HG03469 (cell line): ENCODE data around the gene BCL2L12.

Experiments
- ATAC-seq: cut with Tn5 transposase; IDR thresholded peaks from one replicate; pipeline ENCODE4 v1.9.1; 2021; ENCODE audit warnings: mild to moderate bottlenecking, moderate library complexity, moderate number of reproducible peaks; ENCODE audit not compliant: unreplicated experiment

Gene BCL2L12

DNA sequence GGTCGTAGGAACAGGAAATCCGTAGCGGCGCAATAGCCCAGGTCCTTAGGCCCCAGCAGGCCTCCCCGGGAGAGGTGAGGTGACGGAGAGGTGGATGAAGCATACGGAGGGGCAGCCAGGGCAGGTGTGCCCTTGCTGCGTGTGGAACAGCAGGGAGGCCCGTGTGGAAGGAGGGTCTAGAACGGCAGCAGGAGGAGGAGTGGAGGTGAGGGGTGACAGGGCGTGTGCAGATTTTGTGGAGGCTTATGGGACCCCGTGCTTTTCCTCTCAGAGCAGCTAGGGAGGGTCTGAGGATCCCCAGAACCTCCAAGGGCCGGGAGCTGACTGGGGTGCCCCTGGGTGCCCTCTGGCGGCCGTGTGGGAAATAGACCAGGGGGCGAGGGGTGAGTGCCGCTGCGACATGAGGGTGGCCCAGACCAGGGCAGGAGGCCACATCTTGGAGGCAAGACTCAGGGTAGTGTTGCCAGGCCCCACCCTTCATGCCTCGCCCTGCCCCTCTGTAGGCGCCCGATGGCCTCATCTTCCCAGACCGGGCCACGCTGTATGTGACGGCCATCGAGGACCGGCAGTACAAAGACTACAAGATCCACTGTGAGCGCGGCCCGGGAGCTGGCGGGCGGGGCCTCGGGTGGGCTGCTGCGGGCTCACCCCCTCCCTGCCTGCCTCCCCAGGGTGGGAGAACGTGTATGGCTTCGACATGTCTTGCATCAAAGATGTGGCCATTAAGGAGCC, 18.7 kb downstream of the BCL2L12 start:
- no peak for ATAC-seq

DNA sequence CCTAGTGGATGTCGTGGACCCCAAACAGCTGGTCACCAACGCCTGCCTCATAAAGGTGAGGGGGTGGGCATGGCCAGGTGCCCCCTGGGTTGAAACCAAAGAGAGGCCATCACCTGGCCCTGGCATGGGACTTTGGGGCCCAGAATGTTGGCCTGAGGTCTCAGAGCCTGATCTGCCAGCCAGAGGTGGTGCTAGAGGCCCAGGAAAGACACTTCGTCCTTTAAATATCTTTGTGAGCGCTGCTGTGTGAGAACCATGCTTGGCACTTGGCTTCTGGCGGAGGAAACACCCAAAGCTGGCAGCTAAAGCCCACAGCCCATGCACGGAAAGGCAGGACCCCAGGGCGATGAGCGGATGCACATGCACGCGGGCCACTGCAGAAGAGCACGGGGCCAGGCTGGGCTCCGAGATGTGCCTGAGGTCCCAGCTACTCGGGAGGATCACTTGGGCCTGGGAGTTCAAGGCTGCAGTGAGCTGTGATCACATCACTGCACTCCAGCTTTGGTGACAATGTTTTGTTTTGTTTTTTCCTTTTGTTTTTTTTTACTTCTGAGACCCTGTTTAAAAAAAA, 19.3 kb downstream of the BCL2L12 start:
- ATAC-seq, result no peak

DNA sequence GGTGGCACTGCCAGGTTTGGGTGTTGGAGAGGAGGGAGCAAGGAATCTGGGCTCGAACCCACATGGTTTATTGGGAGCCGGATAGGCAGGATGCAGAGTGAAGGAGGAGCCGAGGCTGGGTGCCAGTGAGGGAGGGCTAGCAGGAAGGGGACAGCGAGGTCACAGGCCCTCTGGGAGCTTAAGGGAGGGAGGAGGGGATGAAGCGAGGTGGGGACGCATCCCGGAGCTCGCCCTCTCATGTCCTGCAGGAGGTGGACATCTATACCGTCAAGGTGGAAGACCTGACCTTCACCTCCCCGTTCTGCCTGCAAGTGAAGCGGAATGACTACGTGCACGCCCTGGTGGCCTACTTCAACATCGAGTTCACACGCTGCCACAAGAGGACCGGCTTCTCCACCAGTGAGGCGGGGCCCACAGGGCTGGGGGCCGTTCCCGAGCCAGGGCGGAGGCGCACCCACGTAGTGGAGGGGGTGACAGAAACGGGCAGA, 20.2 kb downstream of the BCL2L12 start:
- ATAC-seq, result no peak

DNA sequence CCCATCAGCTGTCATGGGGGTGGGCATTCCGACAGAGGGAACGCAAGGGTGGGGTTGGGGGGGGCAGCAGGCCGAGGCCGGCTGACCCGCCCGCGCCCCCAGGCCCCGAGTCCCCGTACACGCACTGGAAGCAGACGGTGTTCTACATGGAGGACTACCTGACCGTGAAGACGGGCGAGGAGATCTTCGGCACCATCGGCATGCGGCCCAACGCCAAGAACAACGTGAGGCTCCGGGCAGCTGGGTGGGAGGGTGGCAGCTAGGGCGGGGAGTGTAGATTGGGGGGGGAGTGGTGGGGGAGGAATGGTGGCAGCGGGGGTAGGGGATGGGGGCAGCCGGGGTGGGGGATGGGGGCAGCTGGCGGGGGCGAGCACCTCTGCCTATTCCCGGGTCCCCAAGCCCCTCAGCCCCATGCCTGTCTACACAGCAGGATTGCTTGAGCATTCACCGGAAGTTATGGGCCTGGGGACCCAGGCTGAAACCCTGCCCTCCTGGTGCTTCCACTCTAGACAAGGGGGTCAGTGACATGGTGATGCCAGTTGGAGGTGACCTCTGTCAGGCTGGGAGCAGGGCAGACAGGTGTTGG, 20.9 kb downstream of the BCL2L12 start:
- no peak for ATAC-seq

DNA sequence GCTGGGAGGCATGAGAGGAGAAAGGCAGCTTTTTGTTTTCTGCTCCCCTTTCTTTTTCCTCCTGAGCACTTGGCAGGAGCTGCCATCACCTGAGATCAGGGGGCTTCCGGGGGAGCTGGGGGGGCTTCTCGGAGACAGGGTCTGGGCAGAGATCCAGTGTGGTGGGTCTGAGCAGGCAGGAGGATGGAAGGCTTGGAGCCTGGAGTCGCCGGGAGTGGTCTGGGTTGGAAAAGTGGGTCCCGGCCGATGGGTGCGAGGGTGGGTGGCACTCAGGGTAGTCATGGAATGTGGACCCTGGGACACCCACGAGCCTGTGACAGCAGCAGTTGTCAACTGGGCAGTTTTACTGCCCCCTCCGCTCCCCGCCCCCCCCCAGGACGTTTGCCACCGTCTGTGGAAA, 21.4 kb downstream of the BCL2L12 start:
- no peak for ATAC-seq

DNA sequence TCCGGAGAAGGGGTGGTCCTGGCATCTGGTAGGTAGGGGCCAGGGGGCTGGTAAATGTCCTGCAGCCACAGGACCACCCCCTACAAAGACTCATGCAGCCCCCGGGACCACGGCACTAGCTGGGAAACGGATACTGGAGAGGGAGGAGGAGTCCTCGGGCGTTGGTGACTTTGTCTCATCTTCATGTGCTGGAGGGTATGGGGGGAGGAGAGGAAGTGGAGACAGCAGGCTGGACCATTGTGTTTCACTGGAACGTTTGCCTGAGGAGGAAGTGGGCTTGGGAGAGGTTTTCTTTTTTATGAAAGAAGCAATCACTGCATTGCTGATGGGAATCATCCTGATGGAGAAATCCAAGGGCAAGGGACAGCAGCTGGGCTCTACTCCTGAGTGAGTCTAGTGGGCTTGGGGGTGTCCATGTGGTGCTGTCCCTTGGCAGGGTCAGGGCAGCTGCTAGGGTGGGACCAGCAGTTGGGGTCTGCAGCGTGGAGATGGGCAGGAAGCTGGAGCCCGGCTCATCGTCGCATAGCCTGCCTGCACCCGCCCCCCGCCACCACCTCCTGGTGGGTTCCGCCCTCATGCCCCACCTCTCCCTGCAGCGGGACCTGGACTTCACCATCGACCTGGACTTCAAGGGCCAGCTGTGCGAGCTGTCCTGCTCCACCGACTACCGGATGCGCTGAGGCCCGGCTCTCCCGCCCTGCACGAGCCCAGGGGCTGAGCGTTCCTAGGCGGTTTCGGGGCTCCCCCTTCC, 22.0 kb downstream of the BCL2L12 start:
- no peak for ATAC-seq

DNA sequence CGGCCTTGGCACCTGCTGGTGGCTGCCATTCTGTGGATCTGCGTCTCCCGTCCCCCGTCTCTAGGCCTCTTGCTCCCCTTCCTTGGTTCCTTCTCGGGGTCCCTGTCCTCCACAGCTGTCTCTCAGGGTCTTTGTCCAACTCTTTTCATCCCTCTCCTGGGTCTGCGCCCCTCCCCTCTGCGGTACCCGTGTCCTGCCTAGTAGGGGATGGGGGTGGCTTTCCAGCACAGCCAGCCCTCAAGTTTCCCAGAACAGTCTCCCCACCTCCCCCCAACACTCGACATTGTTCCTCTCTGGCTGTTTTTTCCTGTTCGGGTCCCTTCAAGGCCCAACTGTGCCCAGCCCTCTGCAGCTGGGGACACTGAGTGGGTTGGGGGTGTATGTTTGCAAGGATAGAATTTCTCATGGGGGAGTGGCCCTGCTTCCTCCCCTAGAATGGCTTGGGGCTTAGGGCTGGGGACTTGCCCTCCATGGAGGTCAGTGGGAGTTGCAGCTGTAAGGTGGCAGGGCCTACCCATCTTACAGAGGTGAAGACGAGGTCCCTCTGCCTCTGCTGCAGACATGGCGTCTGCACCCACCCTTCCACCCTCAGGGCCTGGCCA, 22.9 kb downstream of the BCL2L12 start:
- no peak for ATAC-seq

DNA sequence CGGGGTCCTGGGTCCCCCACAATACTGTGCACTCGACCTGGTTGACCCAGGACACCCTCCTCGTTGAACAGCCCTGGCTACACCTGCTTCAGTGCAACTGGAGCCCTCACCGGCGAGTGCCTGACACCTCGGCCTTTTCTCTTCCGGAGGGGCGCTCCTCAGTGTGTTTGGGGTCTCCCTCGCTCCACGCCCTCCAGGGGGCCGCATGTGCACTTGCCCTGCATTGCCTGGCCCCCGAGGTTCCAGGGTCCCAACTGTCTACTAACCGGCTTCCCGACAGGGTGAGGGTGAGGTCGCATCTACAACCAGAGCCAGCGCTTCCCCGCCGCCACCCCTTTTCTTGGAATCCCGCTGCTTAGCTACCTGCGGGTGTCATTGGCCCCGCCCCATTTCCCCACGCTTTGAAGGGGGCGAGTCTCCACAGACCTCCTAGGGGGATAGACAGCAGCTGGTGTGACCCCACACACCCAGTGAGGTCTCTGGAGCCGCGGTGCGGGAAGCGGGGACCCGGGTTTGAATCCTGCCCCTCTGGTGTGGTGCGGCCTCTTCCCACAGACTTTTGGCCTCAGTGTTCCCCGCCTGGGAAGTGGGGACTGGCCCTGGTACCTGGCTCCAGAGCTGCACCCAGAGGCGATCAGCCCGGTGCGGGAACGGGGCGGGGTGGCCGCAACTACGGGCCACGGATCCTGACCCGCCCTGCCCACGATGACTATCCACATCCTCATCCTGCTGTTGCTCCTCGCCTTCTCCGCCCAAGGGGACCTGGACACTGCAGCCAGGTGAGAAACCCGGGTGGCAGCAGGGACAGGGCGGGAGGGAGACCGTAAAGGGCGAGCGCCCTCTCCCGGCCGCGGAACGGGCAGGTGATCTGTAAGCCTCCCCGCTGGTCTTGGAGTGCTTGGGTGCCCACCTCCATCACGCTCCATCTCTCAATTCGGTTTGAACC, 23.7 kb downstream of the BCL2L12 start, which contains the start of gene ADM5:
Gene ADM5, plus strand, starts transcription at position 462 of the 946 bp plus-strand sequence. Its CDS starts 244 bp downstream, at position 706.
- no peak for ATAC-seq

DNA sequence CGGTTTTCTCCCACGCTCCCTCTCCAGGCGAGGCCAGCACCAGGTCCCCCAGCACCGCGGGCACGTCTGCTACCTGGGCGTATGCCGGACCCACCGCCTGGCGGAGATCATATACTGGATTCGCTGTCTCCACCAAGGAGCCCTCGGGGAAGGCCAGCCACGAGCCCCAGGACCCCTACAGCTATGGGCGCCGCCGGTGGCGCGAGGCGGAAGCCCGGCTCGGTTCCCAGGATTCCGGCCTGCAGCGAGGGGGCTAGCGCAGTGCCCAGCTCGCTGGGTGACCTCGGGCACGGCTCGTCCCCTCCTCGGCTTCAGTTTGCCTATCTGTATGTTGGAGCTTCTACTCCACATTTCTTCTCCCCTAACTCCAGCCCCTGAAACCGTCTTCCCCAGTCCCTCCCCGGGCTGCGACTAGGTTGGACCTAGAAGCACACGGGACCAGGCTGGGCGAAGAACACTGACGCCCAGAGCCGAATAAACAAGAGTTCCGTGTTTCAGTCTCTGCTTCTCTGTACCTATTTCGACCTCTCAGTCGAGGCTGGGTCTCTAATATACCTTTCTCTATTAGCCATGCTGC, 24.4 kb downstream of the BCL2L12 start:
- no peak for ATAC-seq

DNA sequence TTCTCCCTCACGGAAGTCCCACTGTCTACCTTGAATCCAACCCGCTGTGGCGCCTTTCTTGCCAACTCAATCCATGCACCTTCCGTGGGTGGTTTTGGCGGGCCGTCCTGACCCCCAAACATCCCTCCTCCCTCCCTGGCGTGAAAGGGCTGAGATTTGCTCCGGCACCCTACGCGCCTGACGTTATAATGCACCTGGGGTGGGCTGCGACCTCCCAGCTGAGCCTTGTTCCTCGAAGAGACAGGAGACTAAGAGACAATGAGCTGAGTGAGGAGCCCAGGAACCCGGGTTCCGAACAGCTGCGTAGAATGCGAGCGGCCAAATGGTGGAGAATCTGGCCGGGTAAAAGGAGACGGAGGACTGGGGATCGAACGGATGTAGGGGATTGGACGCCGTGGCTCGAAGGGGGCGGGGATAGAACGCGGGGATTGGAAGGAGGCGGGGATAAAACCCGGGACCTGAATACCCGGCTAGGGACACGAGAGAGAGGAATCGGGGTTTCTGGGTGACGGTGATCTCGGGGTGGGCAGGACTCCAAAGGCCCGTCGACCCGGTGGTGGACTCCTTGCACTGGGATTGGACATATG, 25.0 kb downstream of the BCL2L12 start, which contains the start of gene CPT1C:
Gene CPT1C, plus strand, starts transcription at position 461 of the 587 bp plus-strand sequence. CDS start 1,137 bp downstream, outside the sequence.
- no peak for ATAC-seq

DNA sequence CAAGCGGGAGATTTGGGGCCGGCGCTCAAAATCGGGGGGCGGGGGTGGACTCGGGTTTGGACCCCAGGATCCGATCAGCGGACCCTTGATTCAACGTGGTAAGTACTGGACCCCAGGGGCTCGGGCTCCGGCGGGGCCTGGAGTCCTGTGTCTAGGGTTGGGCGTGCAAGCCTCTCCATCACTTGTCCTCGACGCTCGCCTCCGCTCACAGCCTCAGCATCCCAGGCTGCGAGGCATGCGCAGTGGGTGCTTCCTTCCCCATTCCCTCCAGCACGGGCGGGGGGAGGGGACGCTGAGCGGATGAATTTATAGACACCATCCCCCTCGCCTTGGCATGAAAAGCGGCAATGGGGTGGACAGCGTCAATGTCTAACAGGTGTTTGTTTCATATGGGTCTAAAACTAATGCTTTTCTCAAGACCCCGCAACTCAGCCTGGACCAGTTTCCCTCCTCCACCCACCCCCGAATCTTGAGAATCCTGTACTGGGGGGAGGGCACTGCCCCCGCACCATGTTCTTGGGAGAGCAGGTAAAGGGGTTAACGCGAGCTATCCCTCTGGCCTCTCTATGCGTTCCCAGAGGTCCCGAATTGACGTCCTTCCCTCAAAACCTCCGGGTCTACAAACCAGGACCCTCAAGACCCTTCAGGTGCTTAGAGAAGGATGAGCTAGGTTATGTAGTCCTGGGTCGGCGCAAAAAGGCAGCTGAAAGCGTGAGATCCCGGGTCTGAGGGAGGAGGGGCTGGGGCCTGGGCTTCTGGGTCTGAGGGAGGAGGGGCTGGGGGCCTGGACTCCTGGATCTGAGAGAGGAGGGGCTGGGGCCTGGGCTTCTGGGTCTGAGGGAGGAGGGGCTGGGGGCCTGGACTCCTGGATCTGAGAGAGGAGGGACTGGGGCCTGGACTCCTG, 25.8 kb downstream of the BCL2L12 start:
- no peak for ATAC-seq

DNA sequence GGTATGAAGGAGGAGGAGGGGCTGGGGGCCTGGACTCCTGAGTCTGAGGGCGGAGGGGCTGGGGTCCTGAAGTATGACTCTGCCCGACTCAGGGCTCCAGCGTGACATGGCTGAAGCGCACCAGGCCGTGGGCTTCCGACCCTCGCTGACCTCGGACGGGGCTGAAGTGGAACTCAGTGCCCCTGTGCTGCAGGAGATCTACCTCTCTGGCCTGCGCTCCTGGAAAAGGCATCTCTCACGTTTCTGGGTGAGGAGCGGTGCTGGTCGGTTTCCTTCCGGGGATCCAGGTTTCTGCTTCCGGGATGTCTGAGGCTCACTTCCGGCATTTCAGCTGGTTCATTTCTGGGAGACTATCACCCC, 26.4 kb downstream of the BCL2L12 start:
- no peak for ATAC-seq

DNA sequence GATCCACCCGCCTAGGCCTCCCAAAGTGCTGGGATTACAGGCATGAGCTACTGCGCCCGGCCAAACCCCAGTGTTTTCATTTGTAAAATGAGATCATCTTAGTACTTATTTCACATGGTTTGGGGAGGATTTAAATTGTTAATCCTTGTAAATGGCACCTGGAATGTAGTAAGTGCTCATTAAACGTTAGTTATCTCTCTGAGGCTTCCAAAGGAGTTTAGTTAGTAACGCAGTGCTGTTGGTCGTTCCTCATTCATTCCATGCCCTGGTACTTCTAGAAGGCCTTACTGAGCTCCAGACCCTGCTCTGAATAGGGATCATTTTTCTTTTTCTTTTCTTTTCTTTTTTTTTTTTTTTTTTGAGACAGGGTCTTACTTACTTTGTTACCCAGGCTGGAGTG, 30.4 kb downstream of the BCL2L12 start:
- ATAC-seq, result no peak

DNA sequence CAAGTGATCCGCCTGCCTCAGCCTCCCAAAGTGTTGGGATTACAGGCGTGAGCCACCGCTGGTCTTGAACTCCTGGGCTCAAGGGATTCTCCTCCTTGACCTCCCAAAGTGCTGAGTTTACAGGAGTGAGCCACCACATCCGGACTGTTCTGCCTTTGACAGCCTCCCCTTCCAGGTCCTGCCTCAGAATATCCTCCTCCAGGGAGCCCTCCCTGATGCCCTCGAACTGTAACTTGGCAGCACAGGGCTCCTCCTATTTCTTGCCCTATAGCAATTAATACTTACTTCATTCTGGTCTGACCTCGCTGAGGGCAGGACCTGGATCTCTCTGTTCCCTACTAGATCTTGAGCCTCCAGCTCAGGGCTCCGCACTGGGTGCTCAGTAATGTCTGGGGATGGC, 31.1 kb downstream of the BCL2L12 start:
- no peak for ATAC-seq

DNA sequence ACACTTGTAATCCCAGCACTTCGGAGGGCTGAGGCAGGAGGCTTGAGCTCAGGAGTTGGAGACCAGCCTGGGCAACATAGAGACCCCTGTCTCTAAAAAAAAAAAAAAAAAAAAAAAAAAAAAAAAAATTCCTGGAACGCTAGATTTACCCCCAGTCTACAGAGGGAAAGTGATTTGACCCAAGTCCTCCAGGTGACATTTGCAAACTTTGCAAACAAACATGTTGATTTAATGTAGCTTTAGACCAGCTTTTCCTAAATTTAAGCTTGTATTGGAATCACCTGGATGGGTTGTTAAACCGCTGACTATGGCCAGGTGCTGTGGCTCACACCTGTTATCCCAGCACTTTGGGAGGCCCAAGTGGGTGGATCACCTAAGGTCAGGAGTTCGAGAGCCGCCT, 33.6 kb downstream of the BCL2L12 start:
- no peak for ATAC-seq

DNA sequence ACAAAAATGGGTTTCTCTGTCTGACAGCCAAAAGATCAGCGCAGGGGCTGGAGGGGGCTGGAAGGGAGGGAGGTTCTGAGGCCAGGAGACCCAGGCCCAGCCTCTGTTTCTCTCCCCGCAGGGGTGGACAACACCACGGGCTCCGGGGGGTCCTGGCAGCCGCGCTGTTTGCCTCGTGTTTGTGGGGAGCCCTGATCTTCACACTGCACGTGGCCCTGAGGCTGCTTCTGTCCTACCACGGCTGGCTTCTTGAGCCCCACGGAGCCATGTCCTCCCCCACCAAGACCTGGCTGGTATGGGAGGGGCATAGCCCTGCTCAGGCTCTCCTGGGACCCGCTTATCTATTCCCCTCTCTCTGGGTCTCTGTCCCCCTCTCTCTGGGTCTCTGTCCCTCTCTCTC, 34.8 kb downstream of the BCL2L12 start:
- no peak for ATAC-seq

DNA sequence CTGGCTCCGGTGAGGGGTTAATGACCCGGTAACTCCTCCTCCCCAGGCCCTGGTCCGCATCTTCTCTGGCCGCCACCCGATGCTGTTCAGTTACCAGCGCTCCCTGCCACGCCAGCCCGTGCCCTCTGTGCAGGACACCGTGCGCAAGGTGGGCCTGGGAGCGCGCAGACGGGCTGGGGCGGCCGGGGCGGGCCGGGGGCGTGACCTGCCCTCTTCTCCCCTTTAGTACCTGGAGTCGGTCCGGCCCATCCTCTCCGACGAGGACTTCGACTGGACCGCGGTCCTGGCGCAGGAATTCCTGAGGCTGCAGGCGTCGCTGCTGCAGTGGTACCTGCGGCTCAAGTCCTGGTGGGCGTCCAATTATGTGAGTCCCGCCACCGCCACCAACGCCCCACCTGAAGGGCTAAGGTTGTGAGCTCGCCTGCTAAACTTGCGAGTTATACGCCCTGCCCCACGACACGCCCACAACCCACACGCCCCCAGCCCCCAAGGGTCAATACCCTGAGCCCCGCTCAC, 35.6 kb downstream of the BCL2L12 start:
- no peak for ATAC-seq
